ENCODE data around the gene LCE2A. TPM values are rescaled to one million over a fixed set of nuclear protein-coding genes. Genes with fewer than 3 reads are reported as not detected.

LCE2A gene
- total and polyA plus RNA-seq, 3 experiments from 2014 or later = not detected

DNA sequence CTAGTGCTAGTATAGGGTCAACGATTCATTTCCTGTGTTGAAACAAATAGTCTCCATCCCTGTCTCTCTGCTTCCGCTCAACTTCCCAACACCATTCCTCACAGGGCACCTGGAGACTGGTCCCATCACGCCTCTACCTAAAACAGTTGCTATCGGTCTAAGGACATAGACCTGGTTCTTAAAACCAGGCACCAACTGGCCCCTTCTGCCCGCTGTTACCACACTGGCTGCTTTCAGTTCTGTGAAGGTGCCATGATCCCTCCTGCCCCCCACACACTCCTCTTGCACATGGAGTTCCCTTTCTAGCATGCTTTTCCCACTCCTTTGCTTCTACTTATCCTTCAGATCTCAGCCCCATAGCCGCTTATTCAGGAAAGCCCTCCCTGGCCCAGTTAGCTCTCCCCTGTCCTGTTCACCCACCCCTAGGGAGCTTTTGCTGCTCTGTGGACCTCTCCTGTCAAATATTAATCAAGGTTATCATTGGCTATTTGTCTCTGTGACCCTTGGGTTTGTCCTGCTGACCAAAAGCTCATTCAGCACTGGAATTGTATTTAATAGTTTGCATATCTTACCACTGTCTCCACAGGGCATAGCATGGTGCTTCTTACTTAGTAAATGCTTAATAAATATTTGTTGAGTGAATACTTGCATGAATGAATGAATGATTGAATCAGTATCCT, 47.8 kb downstream of the LCE2A start:
- Mint-ChIP-seq H3K4me3 (no peak overlapping the region), H3K36me3 (no peaks in the 10 kb centered on the region), H3K27me3 (peaks cover 3 to 49% of the 10 kb centered on the region in 2 donors), H3K9me3 (peaks cover 0 to 2% (median 0%) of the 10 kb centered on the region in 5 donors), H3K4me1 (no peaks in the 10 kb centered on the region), H3K27ac (no peak overlapping the region)
- H3K36me3 ChIP-seq (ENCODE audit: insufficient read depth, low read length) = no peaks in the 10 kb centered on the region
- no peak overlapping the region for H3K27ac ChIP-seq (ENCODE audit: low read depth, low read length)
- POLR2A ChIA-PET = no interaction called here
- DNase-seq = no peak
- H3K27me3 ChIP-seq (ENCODE audit: insufficient read depth, low read length, poor library complexity, severe bottlenecking) = no peaks in the 10 kb centered on the region
- H3K4me3 ChIP-seq (ENCODE audit: low read length) = no peak overlapping the region
- H3K9me3 ChIP-seq (ENCODE audit: low read length) = no peaks in the 10 kb centered on the region
- CTCF ChIA-PET = no interaction called here
- no peaks in the 10 kb centered on the region for H3K4me1 ChIP-seq (ENCODE audit: insufficient read depth, low read length)

DNA sequence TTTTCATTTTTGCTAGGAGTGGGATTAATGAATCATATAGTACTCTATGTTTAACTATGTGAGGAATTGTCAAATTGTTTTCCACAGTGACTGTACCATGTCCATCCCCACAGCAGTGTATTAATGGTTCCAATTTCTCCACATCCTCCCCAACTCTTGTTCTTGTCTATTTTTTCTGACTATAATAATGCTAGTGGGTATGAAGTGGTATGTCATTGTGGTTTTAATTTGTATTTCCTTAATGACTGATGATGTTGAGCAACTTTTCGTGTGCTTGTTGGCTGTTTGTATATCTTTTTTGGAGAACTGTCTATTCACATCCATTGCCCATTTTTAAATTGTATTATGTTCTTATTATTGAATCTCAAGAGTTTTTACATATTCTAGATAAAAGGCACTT, 49.7 kb downstream of the LCE2A start:
- no peak overlapping the region for H3K4me3 Mint-ChIP-seq
- POLR2A ChIA-PET = no interaction called here
- CTCF ChIA-PET = no interaction called here

More for the DNA sequence above, 49.7 kb downstream of the LCE2A start:
- Histone ChIP-seq H3K27me3 (ENCODE audit: insufficient read depth, low read length, poor library complexity, severe bottlenecking) (no peaks in the 10 kb centered on the region), H3K9me3 (ENCODE audit: low read length) (no peaks in the 10 kb centered on the region), H3K27ac (ENCODE audit: low read depth, low read length) (no peak overlapping the region), H3K4me1 (ENCODE audit: insufficient read depth, low read length) (no peaks in the 10 kb centered on the region), H3K4me3 (ENCODE audit: low read length) (no peak overlapping the region), H3K36me3 (ENCODE audit: insufficient read depth, low read length) (no peaks in the 10 kb centered on the region)
- no peak for DNase-seq
- Mint-ChIP-seq H3K4me1 (no peaks in the 10 kb centered on the region), H3K36me3 (no peaks in the 10 kb centered on the region), H3K27ac (no peak overlapping the region), H3K9me3 (peaks cover 0 to 2% (median 0%) of the 10 kb centered on the region in 5 donors), H3K27me3 (peaks cover 6 to 43% of the 10 kb centered on the region in 2 donors)

Other genes starting within 250 kb of the LCE2A start
- gene LCE5A, start 187.5 kb upstream of the LCE2A start, total RNA-seq = not detected
- gene LCE5A, start 187.5 kb upstream of the LCE2A start, polyA plus RNA-seq = not detected
- gene CRCT1, start 183.9 kb upstream of the LCE2A start, total RNA-seq = not detected
- gene CRCT1, start 183.9 kb upstream of the LCE2A start, polyA plus RNA-seq = not detected
- gene LCE3E, start 131.6 kb upstream of the LCE2A start, total RNA-seq = not detected
- not detected for gene LCE3E, start 131.6 kb upstream of the LCE2A start, polyA plus RNA-seq
- not detected for gene LCE3D, start 117.8 kb upstream of the LCE2A start, total RNA-seq
- gene LCE3D, start 117.8 kb upstream of the LCE2A start, polyA plus RNA-seq = not detected
- gene LCE3C, start 98.1 kb upstream of the LCE2A start, total RNA-seq = not detected
- not detected for gene LCE3C, start 98.1 kb upstream of the LCE2A start, polyA plus RNA-seq
- gene LCE3B, start 84.5 kb upstream of the LCE2A start, total RNA-seq = not detected
- gene LCE3B, start 84.5 kb upstream of the LCE2A start, polyA plus RNA-seq = not detected
- gene LCE3A, start 75.2 kb upstream of the LCE2A start, total RNA-seq = not detected
- gene LCE3A, start 75.2 kb upstream of the LCE2A start, polyA plus RNA-seq = not detected
- gene LCE2D, start 35.0 kb upstream of the LCE2A start, total RNA-seq = not detected
- gene LCE2D, start 35.0 kb upstream of the LCE2A start, polyA plus RNA-seq = not detected
- gene LCE2C, start 23.1 kb upstream of the LCE2A start, total RNA-seq = not detected
- gene LCE2C, start 23.1 kb upstream of the LCE2A start, polyA plus RNA-seq = not detected
- not detected for gene LCE2B, start 12.2 kb upstream of the LCE2A start, total RNA-seq
- gene LCE2B, start 12.2 kb upstream of the LCE2A start, polyA plus RNA-seq = not detected
- not detected for gene LCE4A, start 9.8 kb downstream of the LCE2A start, total RNA-seq
- gene LCE4A, start 9.8 kb downstream of the LCE2A start, polyA plus RNA-seq = not detected
- not detected for gene KPRP, start 59.7 kb downstream of the LCE2A start, total RNA-seq
- not detected for gene KPRP, start 59.7 kb downstream of the LCE2A start, polyA plus RNA-seq
- gene LCE1F, start 76.8 kb downstream of the LCE2A start, total RNA-seq = not detected
- gene LCE1F, start 76.8 kb downstream of the LCE2A start, polyA plus RNA-seq = not detected
- gene LCE1E, start 87.9 kb downstream of the LCE2A start, total RNA-seq = not detected
- gene LCE1E, start 87.9 kb downstream of the LCE2A start, polyA plus RNA-seq = not detected
- not detected for gene LCE1D, start 98.4 kb downstream of the LCE2A start, total RNA-seq
- not detected for gene LCE1D, start 98.4 kb downstream of the LCE2A start, polyA plus RNA-seq
- gene LCE1C, start 108.3 kb downstream of the LCE2A start, total RNA-seq = not detected
- not detected for gene LCE1C, start 108.3 kb downstream of the LCE2A start, polyA plus RNA-seq
- gene LCE1B, start 113.6 kb downstream of the LCE2A start, total RNA-seq = not detected
- gene LCE1B, start 113.6 kb downstream of the LCE2A start, polyA plus RNA-seq = not detected
- not detected for gene LCE1A, start 129.1 kb downstream of the LCE2A start, total RNA-seq
- gene LCE1A, start 129.1 kb downstream of the LCE2A start, polyA plus RNA-seq = not detected
- gene LCE6A, start 144.5 kb downstream of the LCE2A start, total RNA-seq = not detected
- not detected for gene LCE6A, start 144.5 kb downstream of the LCE2A start, polyA plus RNA-seq
- gene LCE7A, start 161.7 kb downstream of the LCE2A start, total RNA-seq = not detected
- not detected for gene LCE7A, start 161.7 kb downstream of the LCE2A start, polyA plus RNA-seq
- gene SMCP, start 180.0 kb downstream of the LCE2A start, total RNA-seq = not detected
- gene SMCP, start 180.0 kb downstream of the LCE2A start, polyA plus RNA-seq = not detected
- gene IVL, start 210.2 kb downstream of the LCE2A start, total RNA-seq = not detected
- not detected for gene IVL, start 210.2 kb downstream of the LCE2A start, polyA plus RNA-seq
- gene SPRR5, start 248.9 kb downstream of the LCE2A start, total RNA-seq = not detected
- gene SPRR5, start 248.9 kb downstream of the LCE2A start, polyA plus RNA-seq = not detected

All from CD8-positive, alpha-beta memory T cell (primary cell).